ENCODE results near the gene GHDC.

Gene GHDC

DNA sequence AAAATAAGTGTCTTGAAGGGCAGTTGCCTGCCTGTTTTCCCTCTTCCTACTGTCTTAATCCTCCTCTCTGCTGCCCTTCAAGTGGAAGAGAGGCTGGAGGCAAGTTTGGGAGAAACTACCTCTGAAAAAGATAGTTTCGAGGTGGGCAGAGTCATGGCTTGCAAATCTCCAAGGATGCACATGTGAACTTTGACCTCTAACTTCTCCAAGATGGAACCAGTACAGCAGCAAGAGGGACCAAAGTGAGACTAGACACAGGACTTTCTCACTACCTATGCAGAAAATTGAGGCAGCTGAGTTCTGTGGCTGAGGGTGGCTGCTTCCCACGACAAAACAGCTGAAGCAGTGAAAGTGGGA lies 12.5 kb downstream of the GHDC start:
- no peak for DNase-seq

DNA sequence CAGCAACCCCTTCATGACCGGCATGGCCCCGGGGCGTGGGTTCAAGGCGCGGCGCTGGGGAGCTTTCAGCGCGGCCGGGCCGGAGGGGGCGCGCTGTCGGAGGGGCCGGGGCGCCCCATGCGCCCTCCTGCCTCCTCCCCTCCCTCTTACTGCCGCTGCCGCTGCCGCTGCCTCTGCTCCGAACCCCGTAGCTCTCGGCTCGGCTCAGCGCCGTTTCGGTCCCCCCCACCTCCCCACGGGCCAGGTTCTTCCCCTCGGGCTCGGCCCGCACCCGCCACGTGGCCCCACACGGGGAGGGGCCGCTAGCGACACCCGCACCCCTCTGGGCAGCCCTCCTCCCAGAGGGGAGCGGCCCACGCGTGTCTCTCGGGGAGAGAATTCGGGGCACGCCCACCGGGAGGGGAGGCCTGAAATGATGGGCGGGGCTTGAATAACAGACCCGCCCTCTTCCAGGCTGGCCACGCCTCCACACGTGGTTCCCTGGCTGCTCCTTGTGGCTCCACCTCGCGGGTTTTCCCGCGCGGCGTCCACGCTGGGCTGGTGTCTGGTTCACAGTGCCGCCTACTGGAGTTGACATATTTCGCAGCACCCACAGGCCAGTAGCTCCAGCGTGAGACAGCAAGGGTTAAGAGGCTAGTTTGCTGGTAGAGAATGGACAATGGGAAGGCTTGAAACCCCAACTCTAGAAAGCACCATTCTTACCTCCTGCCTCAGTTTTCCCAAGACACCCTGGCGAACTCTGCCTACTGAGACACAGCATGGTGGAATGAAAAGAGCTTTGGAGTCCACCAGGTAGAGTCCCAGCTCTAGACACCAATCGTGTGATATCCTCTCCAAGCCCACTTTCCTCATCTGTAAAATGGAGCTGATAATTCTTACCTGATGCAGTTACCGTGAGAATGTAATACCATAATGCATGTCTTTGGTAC lies 13.1 kb downstream of the GHDC start, which contains the start of gene KCNH4:
TSS of gene KCNH4 (minus strand) at position 221 of the 929 bp plus-strand sequence. CDS start at position 24, 197 bp downstream.
- peak; percentile 41 for DNase-seq

DNA sequence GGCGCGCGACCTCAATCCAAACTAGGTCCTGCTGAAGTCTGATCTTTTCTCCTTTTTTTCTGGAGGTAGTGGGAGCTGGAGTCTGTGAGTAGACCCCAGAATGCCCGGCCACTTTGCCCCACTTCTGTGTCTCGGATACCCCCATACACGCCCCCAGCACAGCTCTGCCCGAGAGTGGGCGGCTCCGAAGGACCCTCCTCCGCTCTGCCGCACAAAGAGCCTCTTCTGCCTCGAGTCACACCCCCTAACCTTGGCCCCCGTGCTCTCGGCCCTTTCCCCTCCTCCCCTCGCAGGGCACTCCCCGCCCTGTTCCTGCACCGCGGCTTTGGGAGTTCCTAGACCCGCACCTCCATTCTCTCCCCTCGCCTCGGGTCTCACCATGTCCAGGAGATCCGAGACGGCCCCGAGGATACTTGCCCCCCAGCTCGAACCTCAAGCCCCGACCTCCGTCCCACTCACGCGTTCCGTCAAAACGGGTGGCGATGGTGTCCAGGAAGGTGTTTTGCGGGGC lies 13.8 kb downstream of the GHDC start:
- DNase-seq: no peak

DNA sequence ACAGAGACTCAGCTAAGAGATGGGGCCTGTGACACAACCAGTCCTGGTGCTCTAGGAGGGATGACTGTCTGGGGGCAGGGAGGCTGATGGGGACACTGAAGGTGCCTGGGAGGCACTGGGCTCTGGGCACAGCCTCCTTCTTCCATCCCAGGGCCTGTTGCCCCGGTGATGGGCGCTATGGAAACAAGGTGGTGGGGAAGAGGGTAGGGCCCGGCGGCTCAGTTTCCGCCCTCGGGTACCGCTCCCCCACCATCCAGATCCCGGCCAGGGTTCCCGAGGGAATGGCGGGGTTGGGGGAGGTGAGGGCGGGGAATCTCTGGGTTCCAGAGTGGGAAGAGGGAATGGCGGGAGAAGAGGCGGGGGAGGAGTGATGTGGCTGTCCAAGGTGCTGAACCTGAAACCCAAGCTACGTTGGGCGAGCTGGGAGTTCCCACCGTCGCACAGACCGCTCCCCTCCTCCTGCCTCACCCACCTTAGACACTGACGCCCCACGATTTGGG lies 14.3 kb downstream of the GHDC start:
- peak; percentile 46 for DNase-seq

DNA sequence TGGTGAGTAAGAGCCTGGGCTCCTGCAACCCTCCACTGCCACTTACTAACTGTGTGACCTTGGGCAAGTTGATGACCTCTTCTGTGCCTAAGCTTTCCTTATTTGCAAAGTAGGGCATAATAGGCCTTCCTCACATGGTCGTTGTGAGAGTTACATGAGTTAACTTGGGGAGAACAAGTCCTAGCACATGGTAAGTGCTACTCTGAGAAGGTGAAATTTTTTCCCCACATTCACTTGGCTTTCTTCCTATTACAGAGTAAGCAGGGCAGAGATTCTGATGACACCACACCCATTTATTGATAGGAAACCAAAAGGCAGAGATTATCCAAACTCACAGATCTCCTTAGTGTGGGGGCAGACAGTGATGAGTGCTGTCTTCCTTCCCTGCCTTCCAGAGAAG lies 15.0 kb downstream of the GHDC start:
- no peak for DNase-seq

DNA sequence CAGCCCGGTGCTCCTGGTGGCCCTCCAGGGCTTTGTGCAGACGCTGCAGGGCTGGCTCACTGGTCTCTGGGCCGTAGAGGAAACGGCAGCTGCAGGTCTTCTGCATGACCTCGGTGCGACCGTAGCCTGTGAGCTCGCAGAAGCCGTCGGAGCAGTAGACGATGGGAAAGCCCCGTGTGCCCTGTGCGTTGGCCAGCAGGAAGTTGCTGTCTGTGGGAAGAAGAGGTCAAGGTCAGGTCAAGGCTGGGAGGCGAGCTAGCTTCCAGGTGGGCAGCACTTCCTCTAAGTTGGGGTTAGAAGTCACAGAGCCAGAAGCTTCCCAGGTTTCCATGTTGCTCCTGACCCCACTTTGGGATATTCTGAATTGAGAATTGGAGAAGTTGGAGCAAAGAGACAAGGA lies 15.5 kb downstream of the GHDC start:
- DNase-seq: no peak

DNA sequence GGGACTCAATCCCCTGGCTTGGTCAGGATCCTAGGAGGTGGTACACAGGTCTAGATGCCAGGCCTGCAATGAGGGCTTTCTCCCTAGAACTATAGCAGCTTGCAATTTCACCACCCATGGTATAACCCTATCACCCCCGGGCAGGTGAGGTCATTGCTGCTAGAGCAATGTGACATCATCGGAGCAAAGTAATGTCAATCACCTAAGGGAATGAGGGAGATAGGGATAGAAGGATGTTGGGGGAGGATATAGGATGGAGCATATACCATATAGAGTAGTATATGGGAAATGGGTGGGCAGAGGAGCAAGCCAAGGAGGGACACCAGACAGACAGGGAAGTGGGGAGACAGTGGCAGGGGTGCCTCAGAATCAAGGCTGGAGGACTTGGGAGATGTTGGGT lies 16.6 kb downstream of the GHDC start:
- no peak for DNase-seq

DNA sequence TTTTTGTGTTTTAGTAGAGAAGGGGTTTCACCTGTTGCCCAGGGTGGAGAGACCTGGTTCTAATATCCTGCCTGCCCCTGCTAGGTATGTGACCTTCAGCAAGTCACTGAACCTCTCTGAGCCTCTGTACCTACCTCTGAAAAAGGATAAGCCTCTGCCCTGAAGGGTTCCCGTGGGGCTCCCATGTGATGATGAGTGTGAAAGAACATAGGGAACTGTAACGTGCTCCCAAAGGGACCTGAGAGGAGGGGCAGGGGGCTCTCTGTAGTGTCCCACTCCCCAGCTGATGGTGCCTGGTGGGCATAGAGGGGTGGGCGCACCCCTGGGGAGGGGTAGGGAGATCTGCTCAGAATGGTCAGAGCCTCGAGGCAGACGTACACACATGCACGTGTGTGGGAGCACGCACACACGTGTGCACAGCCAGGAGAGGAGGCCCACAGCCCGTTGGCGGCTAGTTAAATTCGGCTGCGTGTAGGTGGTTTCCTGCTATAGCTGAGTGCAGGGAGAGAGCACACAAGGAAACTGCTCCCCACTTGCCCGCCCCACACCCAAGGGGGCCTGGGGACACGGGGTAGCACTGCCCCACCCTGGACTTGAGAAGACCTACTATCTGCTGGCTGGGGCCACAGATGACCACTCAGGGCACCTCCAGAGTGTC lies 20.0 kb downstream of the GHDC start:
- DNase-seq: no peak

DNA sequence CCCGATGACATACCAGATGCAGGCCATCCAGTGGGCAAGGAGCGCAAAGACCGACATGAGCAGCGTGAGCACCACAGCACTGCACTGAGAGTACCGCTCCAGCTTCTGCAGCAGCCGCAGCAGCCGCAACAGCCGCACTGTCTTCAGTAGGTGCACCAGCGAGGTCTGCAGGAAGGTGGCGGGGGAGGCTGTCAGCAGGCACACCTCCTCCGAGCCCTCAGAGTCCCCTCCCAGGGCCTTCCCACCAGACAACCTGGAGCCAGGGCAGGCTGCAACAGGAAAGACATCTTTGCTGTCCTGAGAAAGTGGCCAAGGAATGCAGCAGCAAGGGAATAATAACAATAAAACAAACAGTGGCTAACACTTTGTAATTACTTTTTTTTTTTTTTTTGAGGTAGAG lies 22.5 kb downstream of the GHDC start:
- DNase-seq: no peak

DNA sequence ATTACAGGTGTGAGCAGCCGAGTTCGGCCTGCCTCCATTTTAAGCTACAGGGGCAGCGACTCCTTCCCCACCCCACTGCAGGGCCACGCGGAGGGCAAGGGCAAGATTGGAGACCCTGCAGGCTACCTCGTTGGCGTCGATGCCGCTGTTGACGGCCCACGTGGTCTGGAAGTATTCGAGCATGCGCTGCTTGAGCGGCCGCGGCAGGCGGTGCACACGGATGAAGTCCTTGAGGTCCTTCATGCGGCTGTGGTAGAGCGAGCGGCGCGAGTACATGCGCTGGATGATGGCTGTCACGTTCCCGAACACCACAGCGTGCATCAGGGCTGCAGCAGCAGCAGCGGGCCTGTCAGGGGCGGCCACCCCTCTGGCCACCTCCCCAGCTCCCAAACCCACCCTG lies 24.9 kb downstream of the GHDC start:
- no peak for DNase-seq

DNA sequence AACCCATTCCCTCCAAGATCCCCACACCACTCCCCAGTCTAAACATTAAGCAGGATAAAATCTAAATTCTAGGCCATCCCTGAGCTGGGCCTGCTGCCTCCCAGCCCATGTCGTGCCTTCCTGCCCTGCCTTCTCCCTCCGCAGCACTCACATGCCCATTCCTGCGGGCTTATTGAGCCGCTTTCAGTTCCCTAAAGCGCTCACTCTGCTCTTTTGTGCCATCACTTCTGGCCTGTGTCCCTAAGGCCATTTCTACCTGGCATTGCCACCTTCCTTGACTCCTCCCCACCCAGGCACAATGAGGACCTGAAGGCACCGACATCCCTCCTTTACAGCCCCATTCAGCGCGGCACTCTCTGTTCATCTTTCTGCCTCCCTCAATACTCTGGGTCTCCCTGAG lies 26.5 kb downstream of the GHDC start:
- DNase-seq: no peak

DNA sequence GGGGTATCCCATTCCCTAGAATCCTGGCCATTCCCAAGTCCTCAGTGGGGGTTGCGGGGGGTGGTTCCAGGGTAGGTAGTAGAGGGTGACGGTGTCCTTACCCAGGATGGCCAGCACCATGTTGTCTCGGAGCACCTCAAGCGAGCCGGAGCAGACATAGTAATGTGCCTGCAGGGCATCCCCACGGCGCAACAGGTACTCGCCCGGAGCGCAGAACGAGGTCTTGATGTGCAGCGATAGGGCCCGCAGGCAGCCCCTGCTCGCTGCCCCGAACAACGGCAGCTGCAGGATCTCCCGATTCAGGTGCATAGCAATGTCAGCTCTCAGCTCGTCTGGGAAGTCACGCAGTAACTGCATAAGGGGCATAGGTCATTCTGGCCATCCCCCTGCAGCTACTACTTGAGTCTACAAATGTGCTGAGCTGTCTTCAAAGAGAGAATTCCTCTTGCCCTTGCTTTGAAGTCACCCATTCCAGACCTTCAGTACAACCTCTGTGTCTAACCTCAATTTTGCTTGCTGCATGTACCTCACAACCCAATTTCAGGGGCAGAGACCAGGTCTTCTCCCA lies 28.0 kb downstream of the GHDC start:
- no peak for DNase-seq

DNA sequence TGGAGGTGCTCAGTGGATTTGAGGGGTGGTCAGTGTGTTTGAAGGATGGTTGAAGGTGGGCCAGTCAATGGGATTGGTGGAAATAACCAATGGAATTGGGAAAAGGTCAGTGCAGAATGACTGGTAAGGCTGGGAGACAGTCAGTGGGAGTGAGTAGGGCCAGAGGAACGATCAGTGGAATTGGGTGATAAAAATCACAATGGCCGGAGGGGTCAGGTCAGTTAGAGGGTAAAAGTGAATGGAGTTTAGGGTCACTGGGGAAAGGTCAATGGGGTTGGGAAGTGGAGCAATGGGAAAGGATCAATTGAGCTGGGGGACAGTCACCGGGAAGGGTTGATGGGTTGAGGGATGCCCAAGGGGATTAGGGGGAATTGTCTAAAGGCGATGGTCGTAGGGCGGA lies 28.5 kb downstream of the GHDC start:
- DNase-seq: no peak

DNA sequence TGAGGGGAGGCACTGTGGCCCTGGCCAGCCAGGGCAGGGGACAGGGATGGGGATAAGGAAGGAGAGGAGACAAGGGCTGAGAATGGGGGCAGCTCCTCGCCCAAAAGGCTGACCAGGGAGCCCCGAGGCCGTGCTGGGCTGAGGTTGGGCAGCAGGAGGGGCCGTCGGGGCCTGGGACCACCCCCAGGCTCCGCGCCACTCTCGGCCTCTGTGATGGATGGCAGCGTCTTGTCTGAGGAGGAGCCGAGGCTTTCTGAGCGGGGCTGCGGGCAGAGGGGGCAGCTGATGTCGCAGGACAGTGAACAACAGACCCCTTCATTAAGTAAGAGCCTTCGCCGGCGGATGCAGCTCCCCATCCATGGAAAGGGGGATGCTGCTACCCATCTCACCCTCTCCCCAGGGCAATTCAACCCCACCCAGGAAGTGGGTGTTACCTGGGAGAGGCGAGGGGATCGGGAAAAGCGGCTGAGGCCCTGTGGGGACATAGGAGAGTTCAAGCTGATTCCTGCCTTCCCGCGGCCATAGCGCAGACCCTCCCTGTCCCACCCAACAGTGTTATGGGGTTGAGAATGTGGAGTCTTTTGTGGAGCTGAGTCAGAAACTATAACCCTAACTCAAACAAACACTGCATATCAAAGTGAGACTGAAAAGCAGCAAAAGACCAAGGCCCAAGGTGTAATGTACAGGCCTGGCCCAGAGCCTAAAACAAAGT lies 30.4 kb downstream of the GHDC start:
- no peak for DNase-seq

DNA sequence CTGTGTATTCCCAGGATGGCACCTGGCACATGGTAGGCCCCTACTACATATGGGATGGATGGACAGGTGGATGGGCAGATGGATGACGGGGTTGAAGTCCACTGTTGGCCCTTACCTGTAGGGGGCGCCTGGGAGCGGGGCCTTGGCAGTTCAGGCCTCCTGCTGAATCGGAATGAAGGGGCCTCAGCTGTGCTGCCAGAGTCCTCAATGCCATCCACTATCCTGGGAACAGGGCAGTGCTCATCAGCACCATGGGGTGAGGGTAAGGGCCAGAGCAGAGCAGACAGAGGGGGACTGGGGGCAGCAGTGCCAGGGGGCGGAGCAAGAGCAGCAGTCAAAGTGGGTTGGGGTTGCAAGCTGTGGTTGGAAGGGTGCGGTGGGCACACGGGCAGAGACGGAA lies 31.2 kb downstream of the GHDC start:
- no peak for DNase-seq

DNA sequence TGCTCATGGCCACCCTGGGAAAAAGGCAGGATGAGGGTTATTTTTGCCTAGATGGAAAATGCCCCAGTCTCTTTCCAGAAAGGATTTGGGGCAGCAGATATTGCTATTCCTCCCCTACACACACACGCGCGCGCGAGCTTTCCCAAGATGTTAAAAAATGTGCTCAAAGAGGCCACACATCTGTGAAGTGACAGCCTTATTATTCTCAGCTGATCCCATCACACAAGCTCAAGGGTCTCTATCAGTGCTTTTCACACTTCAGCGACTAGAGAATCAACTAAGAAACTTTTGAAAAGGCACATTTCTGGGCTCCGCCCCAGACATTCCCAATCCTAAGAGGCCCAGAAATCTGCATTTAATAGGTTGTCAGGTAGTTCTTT lies 33.8 kb downstream of the GHDC start:
- DNase-seq: no peak

DNA sequence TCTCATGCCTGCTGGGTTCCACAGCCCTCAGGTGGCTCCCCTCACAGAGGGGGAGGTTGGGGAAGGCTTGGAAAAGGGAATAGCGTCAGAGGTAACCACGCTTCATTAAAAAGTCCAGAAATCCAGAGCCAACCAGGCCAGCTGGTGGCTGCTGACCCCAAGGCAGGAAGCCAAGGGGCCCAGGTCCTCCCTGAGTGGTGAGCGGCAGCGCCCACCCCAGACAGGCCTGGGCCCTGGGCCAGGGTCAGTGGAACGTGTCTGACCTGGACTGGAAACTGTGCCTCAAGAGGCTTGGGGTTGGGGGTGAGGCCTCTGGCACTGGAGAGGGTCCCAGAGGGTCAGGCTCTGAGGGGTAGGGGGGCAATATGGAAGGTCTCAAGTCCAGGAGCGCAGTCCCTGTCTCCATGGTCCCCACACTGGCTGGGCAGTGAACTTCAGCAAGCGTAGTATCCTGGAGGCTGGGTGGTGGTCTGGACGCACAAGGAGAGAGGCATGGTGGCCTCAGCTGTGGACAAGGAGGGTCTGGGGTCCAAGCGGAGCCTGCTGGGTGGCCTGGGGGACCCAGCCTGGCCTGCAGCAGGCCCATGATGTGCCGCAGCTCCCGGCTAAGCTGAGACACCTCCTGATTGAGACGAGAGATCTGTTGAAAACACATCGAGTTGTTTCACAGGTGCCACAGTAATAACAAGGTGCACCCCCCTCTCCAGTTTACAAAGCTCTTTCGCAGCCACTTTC lies 34.3 kb downstream of the GHDC start:
- DNase-seq: no peak

DNA sequence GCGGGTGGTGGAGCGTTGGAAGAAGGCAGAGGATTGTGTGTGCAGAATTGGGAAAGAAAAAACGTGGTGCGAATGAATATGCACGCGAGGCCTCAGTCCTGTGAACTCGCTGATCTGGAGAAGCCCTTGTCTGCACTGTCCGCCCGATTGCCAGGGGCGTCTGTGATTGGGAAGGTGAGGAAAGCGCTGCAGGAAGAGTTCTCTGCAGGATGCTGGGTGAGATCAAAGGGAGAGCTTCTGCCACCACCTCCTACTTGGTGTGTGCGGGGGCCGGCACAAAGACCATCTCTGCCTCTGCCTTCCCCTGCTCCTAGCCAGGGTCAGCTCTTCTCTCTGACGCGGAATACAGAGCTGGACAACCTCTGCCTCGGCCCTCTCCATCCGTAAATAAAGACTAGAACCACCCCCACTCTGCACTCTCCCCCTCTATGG lies 38.7 kb downstream of the GHDC start:
- no peak for DNase-seq

DNA sequence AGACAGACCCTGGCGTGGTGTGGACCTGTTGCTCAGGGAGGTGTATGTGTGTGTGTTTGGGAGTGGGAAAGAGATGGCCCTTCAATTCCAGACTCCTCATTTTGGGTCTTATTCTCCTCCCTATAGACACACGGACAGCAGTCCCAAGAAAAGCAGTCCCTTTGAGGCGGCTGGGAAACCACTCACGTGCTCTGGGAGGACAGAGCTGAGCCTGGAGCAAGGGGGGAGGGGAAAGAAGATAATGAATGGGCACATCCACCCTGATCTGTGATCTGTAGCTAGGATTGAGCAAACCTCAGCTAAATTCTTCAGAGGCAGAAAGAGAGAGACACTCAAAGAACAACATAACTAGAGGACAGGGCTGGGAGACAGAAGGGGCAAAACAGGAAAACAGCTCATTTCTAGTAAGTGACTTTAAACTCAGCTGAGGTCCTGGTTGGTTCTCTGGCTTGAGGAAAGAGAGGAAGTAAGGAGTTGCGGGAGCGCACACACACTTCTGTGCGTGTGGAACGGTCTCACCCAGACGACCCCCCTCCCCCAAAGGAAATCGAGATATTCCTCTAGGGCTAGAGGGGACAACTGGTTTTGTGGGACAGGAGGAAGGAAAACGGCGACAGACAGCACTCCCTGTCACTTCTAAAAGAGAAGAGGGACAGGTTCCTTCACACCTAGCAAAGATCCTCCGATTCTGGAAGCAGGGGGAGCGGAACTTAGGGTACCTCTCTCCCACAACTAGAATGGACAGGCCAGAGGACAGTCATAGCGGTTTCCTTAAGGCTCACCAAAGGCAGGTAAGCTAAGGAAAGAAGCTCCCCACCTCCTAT lies 40.2 kb downstream of the GHDC start:
- peak; percentile 35 for DNase-seq

DNA sequence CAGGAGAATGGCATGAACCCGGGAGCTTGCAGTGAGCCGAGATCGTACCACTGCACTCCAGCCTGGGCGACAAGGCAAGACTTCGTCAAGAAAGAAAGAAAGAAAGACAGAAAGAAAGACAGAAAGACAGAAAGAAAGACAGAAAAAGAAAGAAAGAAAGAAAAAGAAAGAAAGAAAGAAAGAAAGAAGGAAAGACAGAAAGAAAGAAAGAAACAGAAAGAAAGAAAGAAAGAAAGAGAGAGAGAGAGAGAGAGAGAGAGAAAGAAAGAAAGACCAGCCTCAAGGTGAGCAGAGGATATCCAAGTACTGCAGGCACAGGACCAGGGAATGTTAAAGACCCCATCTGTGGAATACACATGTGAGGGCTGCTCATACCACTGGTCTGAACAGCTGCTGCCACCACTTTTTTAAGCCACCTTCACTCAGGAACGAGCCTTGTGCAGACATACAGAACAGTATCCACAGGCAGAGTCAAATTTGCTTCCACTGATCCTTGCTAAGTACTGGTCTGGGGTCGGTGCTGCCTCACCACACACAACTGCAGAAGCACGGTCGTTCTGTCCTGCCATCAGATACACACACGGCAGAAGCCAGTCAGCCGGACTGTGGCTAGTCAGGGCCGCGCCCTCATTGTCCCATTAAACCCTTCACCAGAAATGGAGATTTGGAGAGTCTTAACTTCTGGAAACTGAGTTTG lies 47.2 kb downstream of the GHDC start:
- no peak for DNase-seq
